Liver (tissue), 3 donors: Measurements from ENCODE around the gene IFT80.

Experiments
- CTCF ChIP-seq: fragments of 150-350 bp; IDR thresholded peaks from 2 replicates; pipeline ENCODE4 v1.5.1; 2017; ENCODE audit warnings: improper control_type of control experiment, low read depth, low read length; ENCODE audit not compliant: missing input control
- RAD21 ChIP-seq, 2 donors: IDR thresholded peaks; 2 replicates each; pipeline ENCODE4 v1.6.1; 2016; ENCODE audit warnings: antibody characterized with exemption in 2 of 2, mild to moderate bottlenecking in 2 of 2
- SP1 ChIP-seq: IDR thresholded peaks from 2 replicates; pipeline ENCODE4 v1.6.1; 2018; ENCODE audit warnings: antibody characterized with exemption, mild to moderate bottlenecking
- TAF1 ChIP-seq: conservative IDR thresholded peaks from 2 replicates; pipeline ENCODE4 v1.6.1; 2016; ENCODE audit warnings: antibody characterized with exemption, mild to moderate bottlenecking
- ZBTB33 ChIP-seq: IDR thresholded peaks from 2 replicates; pipeline ENCODE4 v1.6.1; 2016; ENCODE audit warnings: antibody characterized with exemption
- donor health status: healthy.
- donor health status: healthy.

- TF ChIP-seq CTCF, result no peak
- no peak for TF ChIP-seq ZBTB33
- no peak for TF ChIP-seq TAF1
- TF ChIP-seq SP1, result no peak
- peak; percentile 14 to 33 for TF ChIP-seq RAD21 (IDR thresholded peaks at IDR 0.05)
Measured at GRCh38 chr3:160210799-160211221, 188.2 kb downstream of the IFT80 start.
